Neural cell (in vitro differentiated cells): ENCODE data around the gene SLC15A4.

Experiments
- EZH2 ChIP-seq: fragments of 200-600, 300-800 bp; shearing (Covaris generic), sonication (generic); IDR thresholded peaks from 2 replicates; pipeline ENCODE4 v1.6.1; 2014; ENCODE audit warnings: antibody characterized with exemption, low read length, borderline replicate concordance, mild to moderate bottlenecking; ENCODE audit not compliant: insufficient read depth, poor library complexity, severe bottlenecking
- POLR2AphosphoS5 ChIP-seq: IDR thresholded peaks from 2 replicates; pipeline ENCODE4 v1.6.1; 2012
- RAD21 ChIP-seq: fragments of 450-650 bp; conservative IDR thresholded peaks from 2 replicates; pipeline ENCODE4 v1.6.1; 2014; ENCODE audit warnings: antibody characterized with exemption, mild to moderate bottlenecking, moderate library complexity
- TF ChIP-seq, protein P1 (sequence below): fragments of 450-650 bp; IDR thresholded peaks from 2 replicates; pipeline ENCODE4 v1.5.1; 2014; ENCODE audit warnings: antibody characterized with exemption, mild to moderate bottlenecking, moderate library complexity; ENCODE audit not compliant: poor library complexity, severe bottlenecking

DNA sequence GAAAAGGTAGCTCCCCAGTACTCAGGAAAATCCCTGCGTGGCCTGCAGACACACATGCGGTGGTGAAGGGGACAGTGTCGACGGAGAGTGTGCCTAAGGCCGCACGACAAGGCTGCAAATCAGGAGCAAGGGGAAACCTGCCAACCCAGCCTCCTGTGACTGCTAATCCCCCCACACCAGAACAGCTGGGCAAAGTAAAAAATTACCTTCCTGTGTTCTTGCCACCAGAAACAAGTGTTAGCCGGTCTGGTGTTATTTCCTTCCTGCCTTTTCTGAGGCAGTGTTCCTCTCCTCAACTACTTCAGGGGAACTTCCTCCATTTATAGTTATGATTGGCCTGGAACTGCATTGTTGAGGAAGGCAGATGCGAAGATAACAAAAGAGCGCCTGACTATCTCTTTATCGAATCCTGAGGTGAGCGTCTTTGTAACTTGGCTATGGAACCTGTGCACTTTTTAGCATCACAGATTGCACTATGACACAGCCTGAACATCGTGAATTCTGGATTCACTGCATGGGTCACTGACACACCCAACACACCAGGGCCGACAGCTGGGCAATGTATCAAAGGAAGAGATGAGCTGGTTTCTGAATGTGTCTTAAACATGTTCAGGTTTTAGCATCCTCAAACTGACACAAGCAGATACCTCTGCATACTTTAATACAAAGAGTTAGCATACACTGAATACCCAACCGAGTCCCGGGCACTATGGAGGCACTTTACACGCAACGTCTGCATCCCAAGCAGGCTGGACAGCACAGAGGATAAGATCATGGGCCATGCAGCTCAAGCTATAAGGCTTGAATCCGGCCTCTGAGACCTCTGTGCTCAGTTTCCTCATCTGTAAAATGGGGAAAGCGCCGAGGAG is 28.9 kb downstream of the SLC15A4 start:
- TF ChIP-seq, protein P1, sequence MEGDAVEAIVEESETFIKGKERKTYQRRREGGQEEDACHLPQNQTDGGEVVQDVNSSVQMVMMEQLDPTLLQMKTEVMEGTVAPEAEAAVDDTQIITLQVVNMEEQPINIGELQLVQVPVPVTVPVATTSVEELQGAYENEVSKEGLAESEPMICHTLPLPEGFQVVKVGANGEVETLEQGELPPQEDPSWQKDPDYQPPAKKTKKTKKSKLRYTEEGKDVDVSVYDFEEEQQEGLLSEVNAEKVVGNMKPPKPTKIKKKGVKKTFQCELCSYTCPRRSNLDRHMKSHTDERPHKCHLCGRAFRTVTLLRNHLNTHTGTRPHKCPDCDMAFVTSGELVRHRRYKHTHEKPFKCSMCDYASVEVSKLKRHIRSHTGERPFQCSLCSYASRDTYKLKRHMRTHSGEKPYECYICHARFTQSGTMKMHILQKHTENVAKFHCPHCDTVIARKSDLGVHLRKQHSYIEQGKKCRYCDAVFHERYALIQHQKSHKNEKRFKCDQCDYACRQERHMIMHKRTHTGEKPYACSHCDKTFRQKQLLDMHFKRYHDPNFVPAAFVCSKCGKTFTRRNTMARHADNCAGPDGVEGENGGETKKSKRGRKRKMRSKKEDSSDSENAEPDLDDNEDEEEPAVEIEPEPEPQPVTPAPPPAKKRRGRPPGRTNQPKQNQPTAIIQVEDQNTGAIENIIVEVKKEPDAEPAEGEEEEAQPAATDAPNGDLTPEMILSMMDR = no peak
- no peak for TF ChIP-seq EZH2
- no peak for TF ChIP-seq RAD21
- no peak for TF ChIP-seq POLR2AphosphoS5
